ENCODE measurements around the gene OLIG1.

DNA sequence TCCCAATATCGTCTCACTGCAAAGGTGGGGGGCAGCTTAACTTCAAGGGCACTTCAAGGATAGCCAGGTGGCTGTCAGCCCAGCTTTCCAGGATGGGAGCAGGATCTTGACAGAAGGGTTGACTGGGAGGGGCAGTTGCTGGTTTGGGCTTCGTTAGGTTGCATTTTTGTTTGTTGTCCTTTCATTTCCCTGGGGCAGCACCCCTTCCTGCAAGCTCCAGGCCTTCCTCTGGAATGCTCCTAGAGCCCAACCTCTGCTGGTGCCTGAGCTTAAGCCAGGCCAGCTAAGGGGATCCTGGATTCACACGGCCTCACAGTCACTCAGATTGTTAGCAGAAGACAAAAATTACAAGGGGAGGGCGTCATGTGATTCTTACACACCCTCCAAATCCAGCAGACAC is 48.3 kb upstream of the OLIG1 start:
- TF ChIP-seq, protein P1, sequence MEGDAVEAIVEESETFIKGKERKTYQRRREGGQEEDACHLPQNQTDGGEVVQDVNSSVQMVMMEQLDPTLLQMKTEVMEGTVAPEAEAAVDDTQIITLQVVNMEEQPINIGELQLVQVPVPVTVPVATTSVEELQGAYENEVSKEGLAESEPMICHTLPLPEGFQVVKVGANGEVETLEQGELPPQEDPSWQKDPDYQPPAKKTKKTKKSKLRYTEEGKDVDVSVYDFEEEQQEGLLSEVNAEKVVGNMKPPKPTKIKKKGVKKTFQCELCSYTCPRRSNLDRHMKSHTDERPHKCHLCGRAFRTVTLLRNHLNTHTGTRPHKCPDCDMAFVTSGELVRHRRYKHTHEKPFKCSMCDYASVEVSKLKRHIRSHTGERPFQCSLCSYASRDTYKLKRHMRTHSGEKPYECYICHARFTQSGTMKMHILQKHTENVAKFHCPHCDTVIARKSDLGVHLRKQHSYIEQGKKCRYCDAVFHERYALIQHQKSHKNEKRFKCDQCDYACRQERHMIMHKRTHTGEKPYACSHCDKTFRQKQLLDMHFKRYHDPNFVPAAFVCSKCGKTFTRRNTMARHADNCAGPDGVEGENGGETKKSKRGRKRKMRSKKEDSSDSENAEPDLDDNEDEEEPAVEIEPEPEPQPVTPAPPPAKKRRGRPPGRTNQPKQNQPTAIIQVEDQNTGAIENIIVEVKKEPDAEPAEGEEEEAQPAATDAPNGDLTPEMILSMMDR (IDR thresholded peaks at IDR 0.05): no peak
- TF ChIP-seq EZH2phosphoT487 (IDR thresholded peaks at IDR 0.05) (no peak), EZH2 (IDR thresholded peaks at IDR 0.05) (no peak)
